Measurements from ENCODE around the gene ASF1B.
"Not testable (repeated sequence)": the region's sequence is repeated elsewhere in the genome, so short reads cannot be mapped to it uniquely, and the experiment has no call there.

ASF1B gene

GRCh38 chr19:14136509-14137281, at the start of gene ASF1B:
ASF1B (minus strand) TSS chr19:14136589; CDS start chr19:14136456, 133 bp downstream.
- peak; percentile 100 for DNase-seq

GRCh38 chr19:14185691-14186090, 49.3 kb upstream of the ASF1B start:
- DNase-seq: not testable (repeated sequence)

- no peak for DNase-seq
Measured at GRCh38 chr19:14185158-14185557, 48.8 kb upstream of the ASF1B start.

- no peak for DNase-seq
Measured at GRCh38 chr19:14183741-14184350, 47.5 kb upstream of the ASF1B start.

GRCh38 chr19:14182476-14182875, 46.1 kb upstream of the ASF1B start:
- DNase-seq: no peak

- DNase-seq: no peak
Measured at GRCh38 chr19:14181906-14182305, 45.5 kb upstream of the ASF1B start.

GRCh38 chr19:14181199-14181598, 44.8 kb upstream of the ASF1B start:
- DNase-seq: not testable (repeated sequence)

GRCh38 chr19:14177496-14178074, 41.2 kb upstream of the ASF1B start:
- no peak for DNase-seq

- DNase-seq: no peak
Measured at GRCh38 chr19:14175351-14175792, 39.0 kb upstream of the ASF1B start.

- no peak for DNase-seq
Measured at GRCh38 chr19:14174883-14175282, 38.5 kb upstream of the ASF1B start.

- DNase-seq: no peak
Measured at GRCh38 chr19:14168993-14169392, 32.6 kb upstream of the ASF1B start.

- DNase-seq: no peak
Measured at GRCh38 chr19:14168259-14168972, 32.0 kb upstream of the ASF1B start.

GRCh38 chr19:14167576-14168138, 31.3 kb upstream of the ASF1B start:
- DNase-seq: no peak

GRCh38 chr19:14166999-14167575, 30.7 kb upstream of the ASF1B start:
- DNase-seq: no peak

GRCh38 chr19:14165990-14166830, 29.8 kb upstream of the ASF1B start:
- no peak for DNase-seq

GRCh38 chr19:14164724-14165493, 28.5 kb upstream of the ASF1B start:
- no peak for DNase-seq

- DNase-seq: no peak
Measured at GRCh38 chr19:14164082-14164481, 27.7 kb upstream of the ASF1B start.

- DNase-seq: no peak
Measured at GRCh38 chr19:14162871-14163297, 26.5 kb upstream of the ASF1B start.

GRCh38 chr19:14161305-14161704, 24.9 kb upstream of the ASF1B start:
- no peak for DNase-seq

GRCh38 chr19:14160017-14160703, 23.8 kb upstream of the ASF1B start:
- no peak for DNase-seq

All from NK-92 treated with Interleukin-12 subunit alpha and Interleukin-12 subunit beta, amount 100 ng/mL, for 24 hours (cell line).